ENCODE measurements around the gene TMC7.

Gene TMC7

DNA sequence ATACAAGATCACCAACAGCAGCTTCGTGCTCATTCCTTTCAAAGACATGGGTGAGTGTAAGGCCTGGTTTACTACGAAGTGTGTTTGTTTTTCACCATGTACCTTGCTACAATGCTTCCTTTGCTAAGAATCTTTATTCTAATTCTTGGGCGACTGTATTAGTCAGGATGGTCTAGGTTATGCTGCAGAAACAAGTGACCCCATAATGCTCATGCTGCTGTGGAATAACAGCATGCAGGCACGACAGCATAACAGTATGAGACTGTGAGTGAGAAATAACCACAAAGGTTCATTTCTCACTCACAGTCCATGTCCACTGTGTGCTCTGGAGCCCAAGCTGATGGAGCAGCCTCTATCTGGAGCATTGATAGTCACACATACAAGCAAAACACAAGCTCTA, 38.0 kb downstream of the TMC7 start:
- Histone ChIP-seq H3F3A (ENCODE audit: insufficient read depth) (no peaks in the 10 kb centered on the region), H3K9me2 (replicated peaks; ENCODE audit: insufficient read depth, low read length) (no peaks in the 10 kb centered on the region), H4K20me1 (ENCODE audit: low read depth, low read length) (no peaks in the 10 kb centered on the region; the same call in 1 of the 2 replicates), H3K4me2 (ENCODE audit: low read depth, low read length, poor library complexity, severe bottlenecking) (no peak overlapping the region), H2AFZ (ENCODE audit: low read depth, low read length, severe bottlenecking) (no peak overlapping the region), H3K4me3 (ENCODE audit: insufficient read depth, low read length, poor library complexity, severe bottlenecking) (no peak overlapping the region), H3K9me3 (ENCODE audit: insufficient read depth, low read length) (no peaks in the 10 kb centered on the region), H3K36me3 (ENCODE audit: low read length) (no peaks in the 10 kb centered on the region), H3K27ac (ENCODE audit: low read depth, low read length) (no peak overlapping the region), H3K79me2 (ENCODE audit: insufficient read depth, low read length) (no peaks in the 10 kb centered on the region), H3K9ac (ENCODE audit: low read length) (no peak overlapping the region), H3K27me3 (ENCODE audit: low read length) (no peaks in the 10 kb centered on the region)
- no peak for TF ChIP-seq EZH2phosphoT487 (conservative IDR thresholded peaks at IDR 0.05; ENCODE audit: low read length)
- TF ChIP-seq, protein P1, sequence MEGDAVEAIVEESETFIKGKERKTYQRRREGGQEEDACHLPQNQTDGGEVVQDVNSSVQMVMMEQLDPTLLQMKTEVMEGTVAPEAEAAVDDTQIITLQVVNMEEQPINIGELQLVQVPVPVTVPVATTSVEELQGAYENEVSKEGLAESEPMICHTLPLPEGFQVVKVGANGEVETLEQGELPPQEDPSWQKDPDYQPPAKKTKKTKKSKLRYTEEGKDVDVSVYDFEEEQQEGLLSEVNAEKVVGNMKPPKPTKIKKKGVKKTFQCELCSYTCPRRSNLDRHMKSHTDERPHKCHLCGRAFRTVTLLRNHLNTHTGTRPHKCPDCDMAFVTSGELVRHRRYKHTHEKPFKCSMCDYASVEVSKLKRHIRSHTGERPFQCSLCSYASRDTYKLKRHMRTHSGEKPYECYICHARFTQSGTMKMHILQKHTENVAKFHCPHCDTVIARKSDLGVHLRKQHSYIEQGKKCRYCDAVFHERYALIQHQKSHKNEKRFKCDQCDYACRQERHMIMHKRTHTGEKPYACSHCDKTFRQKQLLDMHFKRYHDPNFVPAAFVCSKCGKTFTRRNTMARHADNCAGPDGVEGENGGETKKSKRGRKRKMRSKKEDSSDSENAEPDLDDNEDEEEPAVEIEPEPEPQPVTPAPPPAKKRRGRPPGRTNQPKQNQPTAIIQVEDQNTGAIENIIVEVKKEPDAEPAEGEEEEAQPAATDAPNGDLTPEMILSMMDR (IDR thresholded peaks at IDR 0.05; ENCODE audit: insufficient read depth, low read length, poor library complexity, severe bottlenecking): no peak

DNA sequence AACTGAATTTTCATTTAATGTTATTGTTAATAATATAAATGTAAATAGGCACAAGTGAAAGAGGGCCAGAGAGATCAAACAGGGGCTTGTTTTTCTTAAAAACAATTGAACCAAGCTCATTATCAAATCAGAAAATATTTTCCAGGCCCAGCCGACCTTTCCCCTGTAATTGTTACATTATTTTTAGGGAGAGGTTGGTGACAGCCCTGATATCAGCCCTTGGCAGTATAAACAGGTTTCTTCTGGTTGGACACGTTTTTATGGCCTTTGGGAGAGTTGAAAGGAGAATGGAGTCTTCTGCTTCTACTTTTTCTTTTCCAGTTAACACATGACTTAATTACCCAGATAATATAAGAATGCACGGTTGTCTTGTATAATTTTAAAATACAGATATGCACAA, 43.7 kb downstream of the TMC7 start:
- no peaks in the 10 kb centered on the region for H3K9me3 ChIP-seq (ENCODE audit: insufficient read depth, low read length)
- H3K4me2 ChIP-seq (ENCODE audit: low read depth, low read length, poor library complexity, severe bottlenecking): no peak overlapping the region

GRCh38 chr16:19029980-19030379, 46.2 kb downstream of the TMC7 start:
- H3K9me3 ChIP-seq (ENCODE audit: insufficient read depth, low read length): no peaks in the 10 kb centered on the region
- no peaks in the 10 kb centered on the region for H3K27me3 ChIP-seq (ENCODE audit: low read length)
- no peaks in the 10 kb centered on the region for H4K20me1 ChIP-seq (ENCODE audit: low read depth, low read length)
- H3K36me3 ChIP-seq (ENCODE audit: low read length): no peaks in the 10 kb centered on the region
- no peak overlapping the region for H2AFZ ChIP-seq (ENCODE audit: low read depth, low read length, severe bottlenecking)
- H3K9ac ChIP-seq (ENCODE audit: low read length): no peak overlapping the region
- H3K4me2 ChIP-seq (ENCODE audit: low read depth, low read length, poor library complexity, severe bottlenecking): no peak overlapping the region
- H3F3A ChIP-seq (ENCODE audit: insufficient read depth): no peaks in the 10 kb centered on the region
- no peak overlapping the region for H3K4me3 ChIP-seq (ENCODE audit: insufficient read depth, low read length, poor library complexity, severe bottlenecking)
- H3K79me2 ChIP-seq (ENCODE audit: insufficient read depth, low read length): no peaks in the 10 kb centered on the region
- no peak for TF ChIP-seq EZH2phosphoT487 (conservative IDR thresholded peaks at IDR 0.05; ENCODE audit: low read length)
- TF ChIP-seq, protein P1 (IDR thresholded peaks at IDR 0.05; ENCODE audit: insufficient read depth, low read length, poor library complexity, severe bottlenecking): no peak
- H3K27ac ChIP-seq (ENCODE audit: low read depth, low read length): no peak overlapping the region
- no peaks in the 10 kb centered on the region for H3K9me2 ChIP-seq (replicated peaks; ENCODE audit: insufficient read depth, low read length)

More for the DNA sequence above, 43.7 kb downstream of the TMC7 start:
- no peaks in the 10 kb centered on the region for H3K9me2 ChIP-seq (replicated peaks; ENCODE audit: insufficient read depth, low read length)
- no peak for TF ChIP-seq EZH2phosphoT487 (conservative IDR thresholded peaks at IDR 0.05; ENCODE audit: low read length)
- TF ChIP-seq, protein P1 (IDR thresholded peaks at IDR 0.05; ENCODE audit: insufficient read depth, low read length, poor library complexity, severe bottlenecking): no peak
- no peak overlapping the region for H3K9ac ChIP-seq (ENCODE audit: low read length)
- H4K20me1 ChIP-seq (ENCODE audit: low read depth, low read length): no peaks in the 10 kb centered on the region
- no peaks in the 10 kb centered on the region for H3K79me2 ChIP-seq (ENCODE audit: insufficient read depth, low read length)
- H3K4me3 ChIP-seq (ENCODE audit: insufficient read depth, low read length, poor library complexity, severe bottlenecking): no peak overlapping the region
- no peak overlapping the region for H2AFZ ChIP-seq (ENCODE audit: low read depth, low read length, severe bottlenecking)
- no peaks in the 10 kb centered on the region for H3F3A ChIP-seq (ENCODE audit: insufficient read depth)
- H3K27ac ChIP-seq (ENCODE audit: low read depth, low read length): no peak overlapping the region
- H3K36me3 ChIP-seq (ENCODE audit: low read length): no peaks in the 10 kb centered on the region
- no peaks in the 10 kb centered on the region for H3K27me3 ChIP-seq (ENCODE audit: low read length)

Data from SU-DHL-6 (cell line).